Erythroblast (primary cell): ENCODE results near the gene TAPT1.
A peak's percentile ranks its signal among the peaks of the same experiment; 100 is the strongest.

Experiments used
- DNase-seq, 2 experiments: peaks; one replicate each; lab custom pipeline; 2025; lab: John Stamatoyannopoulos, UW
- GATA1 ChIP-seq: IDR thresholded peaks from 2 replicates; pipeline ENCODE4 v1.6.1; 2011; ENCODE audit warnings: low read depth, mild to moderate bottlenecking, control low read depth, low read length, moderate library complexity
- POLR2A ChIP-seq: IDR thresholded peaks from 2 replicates; pipeline ENCODE4 v1.6.1; 2011; ENCODE audit warnings: mild to moderate bottlenecking, low read length

The TAPT1 gene

GRCh38 chr4:16259241-16259888 is 33.1 kb upstream of the TAPT1 start:
- DNase-seq = no peak
- TF ChIP-seq GATA1 (no peak), POLR2A (no peak)

- TF ChIP-seq POLR2A = no peak
- TF ChIP-seq GATA1 = no peak
- no peak for DNase-seq
These were observed 31.3 kb upstream of the TAPT1 start for GRCh38 chr4:16257611-16258010.

DNA sequence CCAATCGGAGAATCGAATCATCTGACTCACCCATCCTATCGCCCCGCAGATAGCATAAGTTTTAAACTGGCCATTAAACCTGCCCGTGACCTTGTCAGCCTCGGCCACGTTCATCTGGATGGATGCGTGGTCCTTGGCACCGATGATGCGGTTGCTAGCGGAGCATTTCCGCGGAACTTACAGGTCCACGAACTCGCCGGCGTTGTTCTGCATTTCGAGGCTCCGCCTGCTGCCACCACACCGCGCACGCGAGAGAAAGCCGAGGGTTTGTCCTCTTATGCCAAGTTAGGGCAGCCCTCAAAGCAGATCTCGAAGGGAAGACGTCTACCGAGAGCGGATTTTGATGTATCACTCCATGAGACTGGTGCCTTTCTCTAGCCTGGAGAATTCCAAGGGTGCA is 30.1 kb upstream of the TAPT1 start:
- TF ChIP-seq POLR2A (no peak), GATA1 (no peak)
- DNase-seq = no peak

DNA sequence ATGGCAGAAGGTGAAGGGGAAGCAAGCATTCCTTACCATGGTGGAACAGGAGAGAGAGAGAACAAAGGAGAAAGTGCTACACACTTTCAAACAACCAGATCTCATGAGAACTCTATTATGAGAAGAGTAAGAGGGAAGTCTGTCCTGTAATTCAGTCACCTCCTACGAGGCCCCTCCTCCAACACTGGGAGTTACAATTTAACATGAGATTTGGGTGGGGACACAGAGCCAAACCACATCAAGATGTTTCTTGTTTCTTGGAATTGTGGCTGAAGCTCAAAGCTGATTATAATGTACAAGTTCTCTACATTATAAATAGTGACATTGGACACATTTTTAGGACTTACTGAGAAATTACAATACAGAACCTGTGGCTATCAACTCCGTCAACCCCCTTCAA is 29.5 kb upstream of the TAPT1 start:
- DNase-seq = no peak
- no peak for TF ChIP-seq GATA1
- TF ChIP-seq POLR2A = no peak

- TF ChIP-seq GATA1 = no peak
- no peak for TF ChIP-seq POLR2A
- no peak for DNase-seq
These were observed 27.1 kb upstream of the TAPT1 start for GRCh38 chr4:16253127-16253960.

GRCh38 chr4:16250661-16251365 is 24.5 kb upstream of the TAPT1 start:
- TF ChIP-seq GATA1 = no peak
- TF ChIP-seq POLR2A = no peak
- no peak for DNase-seq

DNA sequence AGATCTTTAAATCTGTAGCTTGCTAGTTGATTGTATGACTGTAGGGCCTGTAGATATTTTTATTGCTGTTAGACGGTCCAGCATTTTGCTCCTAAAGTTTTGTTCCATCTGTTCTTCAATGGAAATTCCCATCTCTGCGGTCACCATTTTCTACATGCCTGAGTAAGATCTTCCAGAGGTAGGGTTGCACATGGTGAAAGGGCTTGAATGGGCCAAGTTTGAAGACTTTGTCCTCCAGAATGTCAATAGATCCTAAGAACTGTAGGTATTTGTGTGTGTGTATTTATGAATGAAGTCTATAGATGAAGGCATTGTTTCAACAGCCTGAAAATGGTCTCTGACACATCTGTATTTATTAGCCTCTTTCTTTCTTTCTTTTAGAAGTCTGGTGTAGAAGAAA is 22.3 kb upstream of the TAPT1 start:
- TF ChIP-seq GATA1 (no peak), POLR2A (no peak)
- DNase-seq = no peak

DNA sequence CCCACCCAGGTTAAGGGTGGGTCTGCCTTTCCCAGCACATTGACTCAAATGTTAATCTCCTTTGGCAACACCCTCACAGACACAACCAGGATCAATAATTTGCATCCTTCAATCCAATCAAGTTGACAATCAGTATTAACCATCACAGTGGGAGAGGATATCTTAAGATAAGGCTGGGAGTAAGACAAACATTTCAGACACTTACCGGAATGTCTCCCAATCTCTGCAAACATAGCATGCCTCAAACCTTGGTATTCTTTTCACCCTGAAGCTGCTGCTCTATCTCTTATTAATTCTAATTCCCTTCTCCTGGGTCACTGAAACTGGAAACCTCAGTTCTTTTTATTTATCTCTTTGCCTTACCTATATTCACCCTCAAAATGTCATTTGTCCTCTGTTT is 19.0 kb upstream of the TAPT1 start:
- no peak for TF ChIP-seq POLR2A
- no peak for TF ChIP-seq GATA1
- DNase-seq = no peak

GRCh38 chr4:16243285-16243684 is 17.0 kb upstream of the TAPT1 start:
- no peak for TF ChIP-seq GATA1
- no peak for TF ChIP-seq POLR2A
- DNase-seq = no peak

- DNase-seq = no peak
- no peak for TF ChIP-seq GATA1
- TF ChIP-seq POLR2A = no peak
These were observed 14.0 kb upstream of the TAPT1 start for GRCh38 chr4:16240300-16240699.

DNA sequence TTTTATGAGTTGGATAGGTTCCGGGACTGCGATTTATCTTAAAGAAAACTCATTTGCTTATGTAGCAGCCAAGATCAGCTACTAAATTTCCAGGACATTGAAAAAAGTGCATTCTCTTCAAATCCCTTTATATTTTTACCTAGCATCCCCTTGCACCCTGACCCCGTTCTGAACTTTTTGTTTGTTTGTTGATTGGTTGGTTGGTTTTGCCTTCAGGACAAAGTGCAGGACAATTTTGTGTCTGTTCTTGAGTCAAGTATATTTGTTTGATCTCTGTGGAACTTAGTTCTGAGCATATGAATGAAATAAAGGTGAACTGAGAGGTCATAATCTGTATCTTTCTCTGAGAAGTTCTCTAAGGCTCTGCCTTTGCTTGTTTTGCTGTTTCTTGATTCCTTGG is 12.8 kb upstream of the TAPT1 start:
- TF ChIP-seq POLR2A (no peak), GATA1 (no peak)
- no peak for DNase-seq

- no peak for TF ChIP-seq POLR2A
- TF ChIP-seq GATA1 = no peak
These were observed 12.1 kb upstream of the TAPT1 start for GRCh38 chr4:16238327-16238726.

GRCh38 chr4:16237715-16238114 is 11.4 kb upstream of the TAPT1 start:
- no peak for DNase-seq
- no peak for TF ChIP-seq GATA1
- no peak for TF ChIP-seq POLR2A

More at GRCh38 chr4:16238327-16238726, 12.1 kb upstream of the TAPT1 start:
- peak; percentile 11 to 19 for DNase-seq

DNA sequence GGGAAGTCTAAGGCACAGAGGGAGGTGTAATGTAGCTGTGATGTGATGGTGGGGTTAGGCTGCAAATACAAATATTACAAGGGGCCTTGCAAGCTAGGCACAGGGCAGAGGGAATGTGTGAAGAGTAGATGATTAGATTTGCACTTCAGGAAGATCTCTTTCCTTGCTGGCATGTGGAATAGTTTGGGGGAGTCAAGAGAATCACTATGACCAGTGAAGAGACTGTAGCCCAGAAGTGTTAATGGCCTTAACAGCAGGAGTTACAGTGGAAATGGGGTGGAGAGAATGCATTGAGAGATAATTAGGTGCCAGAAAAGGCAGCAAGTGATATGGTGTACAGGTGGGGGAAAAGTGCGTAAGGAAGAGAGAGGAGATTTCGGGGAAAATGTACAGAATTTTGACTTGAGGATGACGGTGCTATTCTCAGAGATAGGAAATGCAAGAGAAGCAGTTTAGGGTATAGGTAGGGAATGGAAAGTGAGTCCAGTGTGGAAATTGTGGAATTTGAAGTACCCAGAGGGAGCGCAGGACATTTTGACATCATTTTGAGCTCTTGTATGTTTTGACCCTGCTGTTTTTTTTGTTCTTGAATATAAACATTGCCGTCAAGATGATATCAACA is 10.2 kb upstream of the TAPT1 start:
- TF ChIP-seq GATA1 (no peak), POLR2A (no peak)
- no peak for DNase-seq
